GM12878 (cell line): ENCODE measurements around the gene ABHD3. TPM values are rescaled to one million over a fixed set of nuclear protein-coding genes. Genes with fewer than 3 reads are reported as not detected.

Experiments
- ATAC-seq: fragments of 200-7000 bp; cut with Tn5 transposase; 3 replicates; pipeline ENCODE4 v1.9.1; 2020; ENCODE audit warnings: mild to moderate bottlenecking, moderate library complexity
- BruUV-seq: library from RNA; stranded (reverse); fragments of 400-500 nt; replicated peaks from 2 replicates; lab custom pipeline; 2021; lab: Mats Ljungman, UMichigan
- CTCF ChIA-PET: fragments of 300-600 bp; sonication (Branson Sonifier 250); formaldehyde crosslinking; extraction: SDS; loops from one replicate; lab custom pipeline; 2021; ENCODE audit warnings: inconsistent platforms; lab: Yijun Ruan, JAX
- POLR2A ChIA-PET: fragments of 350-600 bp; formaldehyde crosslinking; extraction: SDS; loops from one replicate; lab custom pipeline; 2021; ENCODE audit warnings: inconsistent platforms; lab: Charles Lee
- RAD21 ChIA-PET: fragments of 300-600 bp; sonication (Branson Sonifier 250); formaldehyde crosslinking; loops from one replicate; lab custom pipeline; 2023; ENCODE audit warnings: antibody characterized with exemption; ENCODE audit not compliant: unreplicated experiment; lab: Charles Lee
- SMC1A ChIA-PET: fragments of 300-600 bp; sonication (Branson Sonifier 250); formaldehyde crosslinking; loops from one replicate; lab custom pipeline; 2023; ENCODE audit not compliant: unreplicated experiment, uncharacterized antibody; lab: Charles Lee
- DNase-seq: peaks from one replicate; pipeline ENCODE4 v3.0.0-alpha.2; 2011; ENCODE audit warnings: low read depth, low spot score
- FAIRE-seq: peaks from 3 replicates; lab custom pipeline; 2011; peaks lifted over from hg19 to GRCh38; lab: Jason Lieb, UNC
- H2AFZ ChIP-seq: 2 replicates; pipeline ENCODE4 v1.6.0; 2011; ENCODE audit warnings: low read depth, low read length, control low read depth; ENCODE audit not compliant: control insufficient read depth
- H3K27ac ChIP-seq: 2 replicates; pipeline ENCODE4 v1.5.1; 2011; ENCODE audit warnings: control low read depth; ENCODE audit not compliant: control insufficient read depth, insufficient read depth
- H3K27me3 ChIP-seq, 2 experiments: replicated peaks in 1 of 2; 2 replicates each; pipeline versions ENCODE4 v1.6.0 to v1.6.1; 2011; ENCODE audit warnings: low read length in 1 of 2; ENCODE audit not compliant: control insufficient read depth in 2 of 2, insufficient read depth in 2 of 2
- H3K36me3 ChIP-seq, 2 experiments: 2 replicates each; pipeline ENCODE4 v1.5.1; 2011; ENCODE audit warnings: low read length in 1 of 2; ENCODE audit not compliant: control insufficient read depth in 2 of 2, insufficient read depth in 2 of 2
- H3K4me1 ChIP-seq: 2 replicates; pipeline ENCODE4 v1.6.1; 2011; ENCODE audit warnings: mild to moderate bottlenecking, low read length, moderate library complexity, mixed read lengths; ENCODE audit not compliant: control insufficient read depth, insufficient read depth
- H3K4me2 ChIP-seq: 2 replicates; pipeline ENCODE4 v1.6.0; 2011; ENCODE audit warnings: control low read depth; ENCODE audit not compliant: control insufficient read depth, insufficient read depth
- H3K4me3 ChIP-seq: fragments of 200-600 bp; sonication (generic); 2 replicates; pipeline ENCODE4 v1.5.1; 2016
- H3K79me2 ChIP-seq: 2 replicates; pipeline ENCODE4 v1.6.0; 2011; ENCODE audit warnings: low read length; ENCODE audit not compliant: control insufficient read depth, insufficient read depth
- H3K9ac ChIP-seq: 2 replicates; pipeline ENCODE4 v1.8.0; 2011; ENCODE audit warnings: low read length, control low read depth, mixed read lengths; ENCODE audit not compliant: control insufficient read depth, insufficient read depth
- H3K9me3 ChIP-seq: replicated peaks from 3 replicates; pipeline ENCODE4 v1.5.1; 2011; ENCODE audit warnings: mild to moderate bottlenecking, low read length; ENCODE audit not compliant: control insufficient read depth, insufficient read depth
- H4K20me1 ChIP-seq: 2 replicates; pipeline ENCODE4 v1.6.0; 2011; ENCODE audit not compliant: control insufficient read depth, insufficient read depth
- FOXM1 ChIP-seq: IDR thresholded peaks from 2 replicates; pipeline ENCODE4 v1.6.1; 2012; ENCODE audit warnings: low read depth, mild to moderate bottlenecking, inconsistent platforms, low read length, moderate library complexity
- GABPA ChIP-seq: IDR thresholded peaks from 2 replicates; pipeline ENCODE4 v1.6.1; 2014; ENCODE audit warnings: antibody characterized with exemption, low read depth, mild to moderate bottlenecking, inconsistent platforms
- PAX5 ChIP-seq: IDR thresholded peaks from 2 replicates; pipeline ENCODE4 v1.6.1; 2011; ENCODE audit warnings: low read depth, low read length, borderline replicate concordance
- POU2F2 ChIP-seq: IDR thresholded peaks from 3 replicates; pipeline ENCODE4 v1.6.1; 2011; ENCODE audit warnings: low read depth, mild to moderate bottlenecking, low read length, borderline replicate concordance
- RAD51 ChIP-seq: fragments of 450-650 bp; IDR thresholded peaks from 2 replicates; pipeline ENCODE4 v1.6.1; 2016; ENCODE audit warnings: moderate library complexity, mild to moderate bottlenecking, inconsistent platforms
- SMAD5 ChIP-seq: IDR thresholded peaks from 2 replicates; pipeline ENCODE4 v1.6.1; 2016; ENCODE audit warnings: antibody characterized with exemption, low read depth
- WGBS: methylation state at CpG from one replicate; pipeline ENCODE4 v1.1.6; 2016; ENCODE audit warnings: low lambda C conversion rate; ENCODE audit not compliant: insufficient replicate concordance, insufficient coverage; ENCODE audit errors: missing lambda C conversion rate; 5-methylcytosine and 5-hydroxymethylcytosine counted together
- in situ Hi-C: fragments of 300-500 bp; cut with MboI; formaldehyde crosslinking; loops from 9 replicates; pipeline ENCODE4 v1.14.3; 2018; ENCODE audit warnings: mixed read lengths
- intact Hi-C: fragments of 100-400 bp; cut with micrococcal nuclease; formaldehyde crosslinking; loops from one replicate; pipeline ENCODE4 v1.14.2; 2022; ENCODE audit not compliant: unreplicated experiment
- polyA plus RNA-seq, 11 experiments: library from polyadenylated mRNA; depleted of rRNA in 4 of 11; unstranded in 6 of 11; stranded (reverse) in 5 of 11; fragments of >200 nt; fragmentation: Nextera tagmentation in 4 of 11; fragmentation: Illumina TruSeq in 1 of 11; extraction: Ambion mirVana in 4 of 11; extraction: Trizol in 1 of 11; gene quantifications; 1 replicate in 1 of 11; 2 replicates in 10 of 11; pipeline versions ENCODE4 v1.2.1 to v1.2.3, GENCODE V29; 2011 to 2016; ENCODE audit warnings: inconsistent platforms in 2 of 11, missing spikeins in 2 of 11, low read depth in 1 of 11
- total RNA-seq, 4 experiments: library from RNA; depleted of rRNA in 3 of 4; stranded (reverse); fragments of >200 nt in 3 of 4; fragmentation: Illumina TruSeq in 1 of 4; extraction: Trizol in 1 of 4; gene quantifications; 2 replicates each; pipeline versions ENCODE4 v1.2.1 to v1.2.3, GENCODE V29; 2013 to 2021
- TF ChIP-seq, protein P1 (sequence below): fragments of 450-650 bp; IDR thresholded peaks from 2 replicates; pipeline ENCODE4 v1.6.1; 2016; ENCODE audit warnings: mild to moderate bottlenecking
- TF ChIP-seq, protein P2 (sequence below): fragments of 450-650 bp; formaldehyde crosslinking; IDR thresholded peaks from 2 replicates; pipeline ENCODE4 v1.5.0; 2022; ENCODE audit warnings: mild to moderate bottlenecking, missing genetic modification characterization
- TF ChIP-seq, protein P3 (sequence below): fragments of 150-350 bp; IDR thresholded peaks from 2 replicates; pipeline ENCODE4 v1.6.1; 2014; ENCODE audit warnings: mild to moderate bottlenecking, low read depth, low read length
- TF ChIP-seq, protein P4 (sequence below): IDR thresholded peaks from 2 replicates; pipeline ENCODE4 v1.6.1; 2012; ENCODE audit warnings: low read length, inconsistent platforms

The ABHD3 gene
- total and polyA plus RNA-seq, 10 of the 15 experiments (the other 5 are each of a cell fraction or from before 2014, with no cell fraction given) = 4.9 to 49.8 (median 18.3) TPM

DNA sequence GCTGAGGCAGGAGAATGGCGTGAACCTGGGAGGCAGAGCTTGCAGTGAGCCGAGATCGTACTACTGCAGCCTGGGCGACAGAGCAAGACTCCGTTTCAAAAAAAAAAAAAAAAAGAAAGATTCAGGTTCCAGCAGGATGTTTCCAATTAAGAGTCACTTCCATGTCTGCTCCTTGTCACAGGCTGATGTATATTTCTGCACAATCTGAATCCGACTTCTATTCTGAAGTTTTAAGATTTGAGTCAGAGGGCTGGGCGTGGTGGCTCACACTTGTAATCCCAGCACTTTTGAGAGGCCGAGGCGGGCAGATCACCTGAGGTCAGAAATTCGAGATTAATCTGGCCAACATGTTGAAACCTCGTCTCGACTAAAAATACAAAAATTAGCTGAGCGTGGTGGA lies 67.8 kb downstream of the ABHD3 start:
- Histone ChIP-seq H3K4me2 (no peak overlapping the region), H3K4me1 (no peaks in the 10 kb centered on the region; the same call in 1 of the 2 replicates), H4K20me1 (no peaks in the 10 kb centered on the region), H3K79me2 (no peaks in the 10 kb centered on the region), H3K27ac (no peak overlapping the region), H3K9me3 (no peaks in the 10 kb centered on the region), H2AFZ (no peak overlapping the region), H3K36me3 (peaks cover 2 to 6% of the 10 kb centered on the region in 2 experiments), H3K4me3 (no peak overlapping the region), H3K27me3 (no peaks in the 10 kb centered on the region), H3K9ac (no peak overlapping the region)
- no peak for ATAC-seq
- POLR2A ChIA-PET = interaction anchor here (0.6 kb wide), 1 partner anchor 120 kb away, joined by 6 read pairs; no protein-coding TSS in a partner anchor
- in situ Hi-C loops (no loop called here), intact Hi-C loops (loop anchor here (5.0 kb wide), 1 partner anchor 216 kb away; no protein-coding TSS in a partner anchor)
- SMC1A ChIA-PET = no interaction called here
- RAD21 ChIA-PET = no interaction called here
- CTCF ChIA-PET = interaction anchor here (0.9 kb wide), 1 partner anchor 36 kb away, joined by 3 read pairs; the partner anchor contains the start of gene ESCO1
- no TSS peak for BruUV-seq
- TF ChIP-seq PAX5 (no peak), SMAD5 (no peak), POU2F2 (no peak), GABPA (no peak), FOXM1 (no peak), RAD51 (no peak)
- TF ChIP-seq, protein P1, sequence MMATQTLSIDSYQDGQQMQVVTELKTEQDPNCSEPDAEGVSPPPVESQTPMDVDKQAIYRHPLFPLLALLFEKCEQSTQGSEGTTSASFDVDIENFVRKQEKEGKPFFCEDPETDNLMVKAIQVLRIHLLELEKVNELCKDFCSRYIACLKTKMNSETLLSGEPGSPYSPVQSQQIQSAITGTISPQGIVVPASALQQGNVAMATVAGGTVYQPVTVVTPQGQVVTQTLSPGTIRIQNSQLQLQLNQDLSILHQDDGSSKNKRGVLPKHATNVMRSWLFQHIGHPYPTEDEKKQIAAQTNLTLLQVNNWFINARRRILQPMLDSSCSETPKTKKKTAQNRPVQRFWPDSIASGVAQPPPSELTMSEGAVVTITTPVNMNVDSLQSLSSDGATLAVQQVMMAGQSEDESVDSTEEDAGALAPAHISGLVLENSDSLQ = no peak
- TF ChIP-seq, protein P2, sequence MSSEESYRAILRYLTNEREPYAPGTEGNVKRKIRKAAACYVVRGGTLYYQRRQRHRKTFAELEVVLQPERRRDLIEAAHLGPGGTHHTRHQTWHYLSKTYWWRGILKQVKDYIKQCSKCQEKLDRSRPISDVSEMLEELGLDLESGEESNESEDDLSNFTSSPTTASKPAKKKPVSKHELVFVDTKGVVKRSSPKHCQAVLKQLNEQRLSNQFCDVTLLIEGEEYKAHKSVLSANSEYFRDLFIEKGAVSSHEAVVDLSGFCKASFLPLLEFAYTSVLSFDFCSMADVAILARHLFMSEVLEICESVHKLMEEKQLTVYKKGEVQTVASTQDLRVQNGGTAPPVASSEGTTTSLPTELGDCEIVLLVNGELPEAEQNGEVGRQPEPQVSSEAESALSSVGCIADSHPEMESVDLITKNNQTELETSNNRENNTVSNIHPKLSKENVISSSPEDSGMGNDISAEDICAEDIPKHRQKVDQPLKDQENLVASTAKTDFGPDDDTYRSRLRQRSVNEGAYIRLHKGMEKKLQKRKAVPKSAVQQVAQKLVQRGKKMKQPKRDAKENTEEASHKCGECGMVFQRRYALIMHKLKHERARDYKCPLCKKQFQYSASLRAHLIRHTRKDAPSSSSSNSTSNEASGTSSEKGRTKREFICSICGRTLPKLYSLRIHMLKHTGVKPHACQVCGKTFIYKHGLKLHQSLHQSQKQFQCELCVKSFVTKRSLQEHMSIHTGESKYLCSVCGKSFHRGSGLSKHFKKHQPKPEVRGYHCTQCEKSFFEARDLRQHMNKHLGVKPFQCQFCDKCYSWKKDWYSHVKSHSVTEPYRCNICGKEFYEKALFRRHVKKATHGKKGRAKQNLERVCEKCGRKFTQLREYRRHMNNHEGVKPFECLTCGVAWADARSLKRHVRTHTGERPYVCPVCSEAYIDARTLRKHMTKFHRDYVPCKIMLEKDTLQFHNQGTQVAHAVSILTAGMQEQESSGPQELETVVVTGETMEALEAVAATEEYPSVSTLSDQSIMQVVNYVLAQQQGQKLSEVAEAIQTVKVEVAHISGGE (CRISPR knock-in tag) = no peak
- TF ChIP-seq, protein P3, sequence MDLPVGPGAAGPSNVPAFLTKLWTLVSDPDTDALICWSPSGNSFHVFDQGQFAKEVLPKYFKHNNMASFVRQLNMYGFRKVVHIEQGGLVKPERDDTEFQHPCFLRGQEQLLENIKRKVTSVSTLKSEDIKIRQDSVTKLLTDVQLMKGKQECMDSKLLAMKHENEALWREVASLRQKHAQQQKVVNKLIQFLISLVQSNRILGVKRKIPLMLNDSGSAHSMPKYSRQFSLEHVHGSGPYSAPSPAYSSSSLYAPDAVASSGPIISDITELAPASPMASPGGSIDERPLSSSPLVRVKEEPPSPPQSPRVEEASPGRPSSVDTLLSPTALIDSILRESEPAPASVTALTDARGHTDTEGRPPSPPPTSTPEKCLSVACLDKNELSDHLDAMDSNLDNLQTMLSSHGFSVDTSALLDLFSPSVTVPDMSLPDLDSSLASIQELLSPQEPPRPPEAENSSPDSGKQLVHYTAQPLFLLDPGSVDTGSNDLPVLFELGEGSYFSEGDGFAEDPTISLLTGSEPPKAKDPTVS = no peak
- TF ChIP-seq, protein P4, sequence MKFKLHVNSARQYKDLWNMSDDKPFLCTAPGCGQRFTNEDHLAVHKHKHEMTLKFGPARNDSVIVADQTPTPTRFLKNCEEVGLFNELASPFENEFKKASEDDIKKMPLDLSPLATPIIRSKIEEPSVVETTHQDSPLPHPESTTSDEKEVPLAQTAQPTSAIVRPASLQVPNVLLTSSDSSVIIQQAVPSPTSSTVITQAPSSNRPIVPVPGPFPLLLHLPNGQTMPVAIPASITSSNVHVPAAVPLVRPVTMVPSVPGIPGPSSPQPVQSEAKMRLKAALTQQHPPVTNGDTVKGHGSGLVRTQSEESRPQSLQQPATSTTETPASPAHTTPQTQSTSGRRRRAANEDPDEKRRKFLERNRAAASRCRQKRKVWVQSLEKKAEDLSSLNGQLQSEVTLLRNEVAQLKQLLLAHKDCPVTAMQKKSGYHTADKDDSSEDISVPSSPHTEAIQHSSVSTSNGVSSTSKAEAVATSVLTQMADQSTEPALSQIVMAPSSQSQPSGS = no peak
- no peak for DNase-seq
- 77% methylated on average over 8 of the region's 13 CpGs for WGBS
- no peak for FAIRE-seq
